Superior temporal gyrus (tissue), 1 donor: Measurements from ENCODE around the gene LRRC15.
A peak's percentile ranks its signal among the peaks of the same experiment; 100 is the strongest.

ENCODE experiments used
- DNase-seq: peaks from one replicate; pipeline ENCODE4 v3.0.0-alpha.2; 2016; ENCODE audit errors: extremely low spot score

LRRC15 gene

DNA sequence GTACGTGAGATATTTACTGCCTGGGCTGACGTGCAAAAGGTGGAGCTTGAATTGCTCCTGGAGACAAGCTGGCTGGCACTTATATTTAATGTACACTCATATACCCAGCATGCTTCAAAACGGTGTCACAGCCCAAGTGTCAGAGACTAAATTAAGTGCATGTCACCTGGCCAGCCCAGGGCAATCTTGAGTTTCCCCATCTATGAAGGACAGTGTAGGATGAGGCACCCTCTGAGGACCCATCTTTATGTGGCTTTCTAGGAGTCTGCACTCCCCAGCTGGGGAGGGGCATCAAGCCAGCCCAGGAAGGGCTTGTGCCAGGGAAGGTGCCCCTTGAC is 5.3 kb downstream of the LRRC15 start:
- DNase-seq, result no peak

DNA sequence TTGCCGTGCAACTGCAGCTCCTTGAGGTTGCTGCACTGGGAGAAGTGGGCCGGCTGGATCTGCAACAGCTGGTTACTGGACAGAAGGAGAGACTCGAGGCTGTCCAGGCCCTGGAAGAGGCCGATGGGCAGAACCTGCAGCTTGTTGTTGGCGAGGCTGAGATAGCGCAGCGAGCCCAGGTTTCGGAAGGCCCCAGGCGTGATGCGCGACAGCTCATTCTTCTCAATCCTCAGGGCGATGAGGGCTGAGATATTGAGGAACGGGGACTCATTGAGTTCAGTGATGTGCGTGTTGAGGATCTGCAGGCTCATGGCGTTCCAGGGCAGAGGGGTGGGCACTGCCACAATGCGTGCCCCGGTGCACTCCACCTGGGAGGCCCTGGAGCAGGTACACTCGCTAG is 9.0 kb downstream of the LRRC15 start:
- no peak for DNase-seq

DNA sequence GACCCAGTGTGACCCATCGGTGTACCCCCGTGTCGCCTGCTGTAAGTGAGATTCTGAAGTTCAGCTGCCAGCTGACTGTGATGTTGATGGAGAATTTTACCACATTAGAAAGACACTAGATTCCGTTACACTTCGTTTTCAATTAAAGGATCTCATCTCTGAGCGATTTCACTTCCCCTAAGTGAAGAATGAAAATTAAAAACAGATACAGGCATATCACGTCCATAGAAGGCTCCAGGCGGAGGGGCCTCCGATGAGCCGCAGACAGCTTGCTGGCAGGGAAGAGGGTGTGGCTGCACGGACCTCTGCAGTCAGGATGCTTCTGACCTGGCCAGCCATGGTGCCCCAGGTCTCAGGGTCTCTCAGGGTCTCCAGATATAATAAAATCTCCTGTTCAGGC is 11.9 kb downstream of the LRRC15 start:
- no peak for DNase-seq

DNA sequence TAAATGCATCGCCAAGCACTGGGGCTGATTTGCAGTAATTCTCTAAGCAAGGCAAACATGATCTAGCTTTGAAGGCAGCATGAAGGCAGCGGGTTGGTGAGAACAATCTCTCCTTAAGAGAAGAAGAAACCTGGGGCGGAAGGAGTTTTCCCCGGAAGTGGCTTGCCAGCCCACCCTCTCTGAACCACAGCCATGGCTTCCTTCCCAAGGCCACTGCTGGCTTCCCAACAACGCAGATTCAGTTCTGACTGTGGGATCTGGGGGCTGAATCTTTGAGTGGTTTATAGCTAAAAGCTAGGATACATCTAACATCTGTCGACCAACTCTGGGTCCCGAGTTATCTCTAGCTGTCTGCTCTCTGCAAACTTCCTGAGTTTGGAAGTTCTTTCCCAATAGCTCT is 14.2 kb downstream of the LRRC15 start:
- no peak for DNase-seq

DNA sequence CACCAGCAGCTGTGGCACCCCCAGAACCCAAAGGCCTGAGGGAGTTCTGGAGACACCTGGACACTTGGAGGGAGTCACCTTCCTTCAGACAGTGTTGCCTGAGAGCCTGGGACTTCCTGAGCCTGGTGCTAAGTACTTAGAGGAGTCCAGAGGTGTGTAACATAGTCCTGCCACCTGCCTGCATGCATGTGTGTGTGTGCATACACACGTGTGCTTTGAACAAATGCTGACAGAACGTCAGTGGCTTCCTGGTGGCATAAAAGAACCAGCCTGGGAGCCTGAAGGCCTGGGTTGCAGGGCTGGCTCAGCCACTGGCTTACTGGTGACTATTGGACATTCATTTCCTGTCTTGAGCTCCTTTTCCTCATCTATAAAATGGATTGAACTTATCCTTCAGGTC is 15.2 kb downstream of the LRRC15 start:
- no peak for DNase-seq

DNA sequence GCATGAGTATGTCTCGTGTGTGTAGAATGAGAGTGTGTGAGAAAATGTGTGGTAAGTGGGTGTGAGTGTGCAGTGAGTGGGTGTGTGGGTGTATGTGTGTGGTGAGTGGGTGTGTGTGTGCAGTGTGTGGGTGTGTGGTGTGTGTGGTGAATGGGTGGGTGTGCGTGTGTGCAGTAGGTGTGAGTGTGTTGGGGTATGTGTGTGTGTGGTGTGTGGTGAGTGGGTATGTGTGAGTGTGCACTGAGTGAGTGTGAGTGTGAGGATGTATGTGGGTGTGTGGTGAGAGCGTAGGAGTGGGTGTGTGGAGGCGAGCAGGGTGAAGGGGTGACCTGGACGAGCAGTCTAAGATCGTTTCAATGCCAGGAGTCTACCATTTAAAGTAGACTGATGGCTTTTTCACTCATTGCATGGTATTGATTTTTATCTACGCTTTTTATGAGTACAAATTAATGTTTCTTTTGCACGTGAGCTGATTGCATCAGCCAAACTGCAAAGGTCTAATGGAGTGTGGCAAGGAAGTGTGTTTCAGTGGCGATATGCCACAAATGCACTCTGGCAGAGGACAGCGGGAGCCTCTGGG is 16.8 kb downstream of the LRRC15 start:
- no peak for DNase-seq

DNA sequence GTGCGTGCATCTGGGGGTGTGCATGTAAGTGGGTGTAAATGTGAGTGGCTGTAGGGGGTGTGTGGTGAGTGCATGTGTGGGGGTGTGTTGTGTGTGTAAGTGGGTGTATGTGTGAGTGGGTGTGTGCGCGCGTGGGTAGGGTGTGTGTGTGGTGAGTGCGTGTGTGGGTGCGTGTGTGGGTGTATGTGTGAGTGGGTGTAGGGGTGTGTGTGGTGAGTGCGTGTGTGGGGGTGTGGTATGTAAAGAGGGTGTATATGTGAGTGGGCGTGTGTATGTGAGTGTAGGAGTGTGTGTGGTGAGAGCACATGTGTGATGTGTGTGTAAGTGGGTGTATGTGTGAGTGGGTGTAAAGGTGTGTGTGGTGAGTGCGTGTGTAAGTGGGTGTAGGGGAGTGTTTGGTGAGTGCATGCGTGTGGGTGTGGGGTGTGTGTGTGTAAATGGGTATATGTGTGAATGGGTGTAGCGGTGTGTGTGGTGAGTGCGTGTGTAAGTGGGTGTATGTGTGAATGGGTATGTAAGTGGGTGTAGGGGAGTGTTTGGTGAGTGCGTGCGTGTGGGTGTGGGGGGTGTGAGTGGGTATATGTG is 17.5 kb downstream of the LRRC15 start:
- no peak for DNase-seq

DNA sequence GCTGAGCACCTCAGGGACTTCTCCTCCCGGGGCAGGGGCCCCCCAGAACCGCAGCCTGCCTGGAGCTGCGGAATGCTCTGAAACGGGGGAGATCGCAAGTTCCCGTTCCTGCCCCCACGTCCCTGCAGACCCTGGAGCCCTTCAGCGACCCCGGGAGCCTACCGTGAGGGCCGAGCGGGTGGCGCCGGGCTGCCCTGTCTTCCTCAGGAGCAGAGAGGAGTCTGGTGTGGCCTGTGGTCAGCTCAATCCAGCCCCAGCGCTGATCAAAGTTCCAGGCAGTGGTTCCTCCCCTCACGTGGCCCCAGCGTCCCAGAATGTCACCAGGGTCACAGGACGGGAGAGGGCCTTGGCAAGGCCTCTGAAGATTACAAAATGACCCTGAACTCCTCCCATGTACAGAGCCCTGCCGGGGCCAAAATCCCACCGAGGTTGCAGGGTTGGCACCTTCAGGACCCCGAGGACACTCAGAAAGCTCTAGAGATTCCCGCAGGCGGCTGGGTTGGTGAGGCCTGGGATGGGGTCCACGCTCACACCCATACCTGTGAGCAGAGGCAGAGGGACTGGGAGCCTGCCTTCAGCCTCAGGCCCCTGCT is 18.4 kb downstream of the LRRC15 start, which contains the start of gene CPN2:
CPN2 (minus strand) TSS at position 249 of the 593 bp plus-strand sequence. CDS start 8,626 bp downstream, outside the sequence.
- no peak for DNase-seq

DNA sequence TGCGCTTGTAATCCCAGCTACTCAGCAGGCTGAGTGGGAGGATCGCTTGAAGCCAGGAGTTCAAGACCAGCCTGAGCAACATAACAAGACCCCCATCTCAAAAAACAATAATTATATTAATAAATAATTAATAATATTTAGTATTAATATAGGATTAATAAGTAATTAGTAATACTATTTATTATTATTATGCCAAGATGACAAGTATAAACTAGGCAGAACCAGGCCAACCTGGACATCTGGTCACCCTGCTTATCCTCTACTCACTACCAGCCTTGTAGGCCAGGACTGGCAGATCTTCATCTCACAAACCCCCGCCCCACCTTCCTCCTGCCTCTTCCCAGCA is 18.8 kb downstream of the LRRC15 start:
- no peak for DNase-seq

DNA sequence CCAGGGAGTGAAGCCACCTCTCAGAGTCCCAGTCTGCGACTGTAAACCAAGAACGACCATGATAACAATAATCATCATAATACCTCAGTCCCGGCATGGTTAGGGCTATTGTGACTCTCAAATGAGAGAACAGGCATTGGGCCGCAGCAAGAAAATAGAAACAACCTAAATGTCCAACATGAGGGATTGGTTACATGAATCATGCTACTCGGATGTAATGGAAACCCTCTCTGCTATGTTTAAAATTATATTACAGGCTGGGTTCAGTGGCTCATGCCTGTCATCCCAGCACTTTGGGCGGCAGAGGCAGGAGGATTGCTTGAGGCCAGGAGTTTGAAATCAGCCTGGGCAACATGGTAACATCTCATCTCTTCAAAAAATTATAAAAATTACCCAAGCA is 21.2 kb downstream of the LRRC15 start:
- DNase-seq, result no peak

DNA sequence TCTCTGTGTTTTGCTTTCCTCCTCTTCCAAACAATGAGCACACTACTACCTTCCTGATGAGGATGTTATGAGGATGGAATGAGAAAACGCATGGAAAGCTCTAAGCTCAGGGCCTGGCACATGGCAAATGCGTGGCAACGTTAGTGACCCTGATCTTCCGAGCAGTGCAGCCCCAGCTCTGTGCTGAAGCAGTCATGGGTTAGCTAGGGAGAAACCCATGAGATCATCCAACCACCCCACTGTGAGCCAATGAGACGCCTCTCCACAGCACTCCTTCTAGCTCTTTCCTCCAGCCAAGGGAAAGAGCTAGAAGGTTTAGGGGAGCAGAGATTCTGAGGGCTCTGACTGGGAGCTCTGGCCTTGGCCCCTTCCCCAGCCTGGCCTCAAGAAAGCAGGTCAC is 22.9 kb downstream of the LRRC15 start:
- DNase-seq, result no peak

DNA sequence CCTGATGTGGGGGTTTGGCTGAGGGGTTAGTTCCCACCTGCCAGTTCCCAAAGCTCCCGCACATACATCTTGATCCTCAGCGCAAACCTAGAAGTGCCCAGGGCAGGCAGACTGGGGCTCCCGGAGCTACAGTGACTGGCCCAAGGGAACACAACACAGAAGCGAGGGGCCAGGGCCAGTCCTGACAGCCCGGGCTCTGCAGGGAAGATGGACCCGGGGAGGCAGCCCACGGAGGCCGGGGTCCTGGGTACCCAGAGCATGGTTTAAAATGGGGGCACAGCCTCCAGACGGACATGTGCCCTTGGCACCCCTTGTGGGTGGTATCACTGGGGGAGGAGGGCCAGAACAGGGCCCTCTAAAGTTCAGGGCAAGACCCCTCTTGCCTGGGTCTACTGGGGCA is 23.5 kb downstream of the LRRC15 start:
- no peak for DNase-seq

DNA sequence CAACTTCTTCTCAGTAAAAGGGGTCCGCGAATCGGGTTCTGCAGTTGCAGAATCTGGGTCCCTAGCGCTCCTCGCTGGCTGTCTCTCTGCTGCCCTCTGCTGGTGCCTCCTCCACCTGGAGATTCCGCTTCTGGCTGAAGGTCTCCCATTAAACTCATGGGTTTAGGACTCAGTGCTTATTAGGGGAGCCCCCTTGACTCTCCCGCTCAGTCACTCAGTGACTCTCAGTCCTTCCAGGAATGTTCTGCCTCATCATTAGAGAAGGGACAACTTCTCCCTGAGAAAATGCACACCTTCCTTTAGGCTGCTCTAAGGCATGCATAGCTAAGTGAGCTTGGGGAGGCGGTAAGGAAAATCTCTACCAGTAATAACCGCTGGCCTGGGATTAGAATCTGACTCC is 25.5 kb downstream of the LRRC15 start:
- DNase-seq, result peak; percentile 83

DNA sequence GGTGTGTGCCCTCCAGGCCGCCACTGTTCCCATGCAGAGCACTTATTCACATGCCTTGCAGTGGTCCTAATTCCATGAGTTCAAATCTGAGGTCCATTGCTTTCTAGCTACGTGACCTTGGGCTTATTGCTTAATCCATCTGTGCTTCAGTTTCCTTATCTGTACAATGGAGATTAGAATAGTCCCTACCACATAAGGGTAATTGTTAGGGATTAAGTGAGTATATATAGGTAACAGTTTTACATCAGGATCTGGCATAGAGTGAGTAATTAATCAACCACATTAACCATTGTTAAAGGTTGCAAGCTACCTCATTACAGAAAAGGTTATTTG is 26.0 kb downstream of the LRRC15 start:
- DNase-seq, result no peak

DNA sequence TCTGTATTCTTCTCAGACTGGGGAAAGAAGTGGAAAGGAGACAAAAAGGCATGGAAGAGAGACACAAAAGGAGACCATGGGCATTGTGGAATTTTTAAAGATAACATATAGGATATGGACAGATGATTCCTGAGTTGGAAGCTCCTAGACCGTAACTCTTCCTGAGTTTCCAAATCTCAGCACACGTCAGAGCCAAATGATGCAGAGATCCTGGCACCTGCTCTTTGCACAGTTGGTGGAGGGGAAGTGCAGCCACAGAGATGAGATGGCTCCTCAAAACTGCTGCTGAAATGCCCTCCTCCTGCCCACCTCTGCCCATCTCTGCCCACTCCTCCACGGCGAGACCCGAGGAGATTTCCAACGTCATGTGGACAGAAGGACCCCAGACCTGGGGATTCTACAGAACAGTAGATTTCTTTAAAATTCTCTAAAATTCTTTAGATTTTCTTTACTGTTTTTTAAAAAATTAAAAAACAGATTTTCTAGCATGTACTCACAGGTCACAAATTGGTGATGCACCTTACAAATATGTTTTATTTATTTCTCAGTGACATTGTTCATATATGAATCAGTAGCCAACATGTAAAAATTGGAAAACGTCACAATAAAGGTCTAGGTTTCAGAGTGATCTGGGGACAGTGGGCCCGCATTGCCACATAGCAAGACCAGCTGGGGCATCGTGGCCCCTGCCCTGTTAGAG is 26.5 kb downstream of the LRRC15 start:
- no peak for DNase-seq

DNA sequence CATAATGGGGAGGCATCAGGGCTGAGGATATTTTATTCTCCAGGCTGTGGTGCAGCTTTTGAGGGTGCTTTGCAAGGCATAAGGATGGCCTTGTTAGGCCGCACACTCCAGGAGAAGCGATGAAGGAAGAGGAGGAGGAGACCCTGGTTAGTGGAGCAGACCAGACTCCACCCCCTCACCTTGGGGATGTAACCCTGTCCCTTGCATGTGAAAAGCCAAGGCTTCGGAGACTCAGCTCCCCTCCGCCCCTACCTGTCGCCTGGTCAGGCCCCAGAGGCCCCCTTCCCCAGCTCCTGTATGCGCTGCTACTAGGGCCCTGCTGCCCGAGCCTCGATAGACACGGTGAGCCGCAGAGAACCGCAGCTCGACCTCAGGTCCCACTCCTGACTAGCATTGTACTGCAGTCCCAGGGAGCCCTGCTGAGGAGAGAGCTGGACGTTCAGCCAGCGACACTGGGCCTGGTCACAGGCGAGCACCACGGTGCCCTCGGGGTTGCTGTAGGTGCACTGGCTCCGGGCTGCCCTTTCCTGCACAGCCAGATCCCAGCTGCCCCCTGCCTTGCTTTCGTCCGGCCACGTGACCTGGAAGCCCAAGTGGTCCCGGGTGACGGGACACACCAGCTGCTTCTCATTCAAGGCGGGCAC is 28.7 kb downstream of the LRRC15 start:
- no peak for DNase-seq

DNA sequence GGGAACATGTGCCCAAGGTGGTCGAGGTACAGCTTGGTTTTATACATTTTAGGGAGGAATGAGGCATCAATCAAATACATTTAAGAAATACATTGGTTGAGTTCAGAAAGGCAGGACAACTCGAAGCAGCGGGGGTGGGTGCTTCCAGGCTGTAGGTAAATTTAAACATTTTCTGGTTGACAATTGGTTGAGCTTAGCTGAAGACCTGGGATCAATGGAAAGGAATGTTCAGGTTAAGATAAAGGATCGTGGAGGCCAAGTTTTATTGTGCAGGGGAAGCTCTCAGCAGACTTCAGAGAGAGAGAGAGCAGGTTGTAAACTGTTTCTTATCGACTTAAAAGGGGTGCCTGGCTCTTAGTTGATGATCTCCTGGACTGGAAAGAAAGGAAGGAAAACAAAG is 29.7 kb downstream of the LRRC15 start:
- no peak for DNase-seq

DNA sequence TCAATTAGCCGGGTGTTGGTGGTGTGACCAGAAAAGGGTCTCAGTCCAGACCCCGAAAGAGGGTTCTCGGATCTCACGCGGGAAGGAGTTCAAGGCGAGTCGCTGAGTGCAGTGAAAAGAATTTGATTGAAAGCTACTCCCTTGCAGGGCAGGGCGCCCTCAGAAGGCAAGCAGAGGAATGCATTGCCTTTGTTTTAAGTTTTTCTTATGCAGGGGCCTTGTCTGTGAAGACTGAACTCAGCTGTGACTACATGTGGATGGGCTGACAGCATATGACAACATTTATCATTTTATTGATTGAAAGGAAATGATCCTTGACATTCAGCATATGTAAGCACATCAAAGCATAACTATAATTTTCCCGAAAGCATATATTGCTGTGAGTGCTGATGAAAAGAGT is 30.2 kb downstream of the LRRC15 start:
- DNase-seq, result no peak

DNA sequence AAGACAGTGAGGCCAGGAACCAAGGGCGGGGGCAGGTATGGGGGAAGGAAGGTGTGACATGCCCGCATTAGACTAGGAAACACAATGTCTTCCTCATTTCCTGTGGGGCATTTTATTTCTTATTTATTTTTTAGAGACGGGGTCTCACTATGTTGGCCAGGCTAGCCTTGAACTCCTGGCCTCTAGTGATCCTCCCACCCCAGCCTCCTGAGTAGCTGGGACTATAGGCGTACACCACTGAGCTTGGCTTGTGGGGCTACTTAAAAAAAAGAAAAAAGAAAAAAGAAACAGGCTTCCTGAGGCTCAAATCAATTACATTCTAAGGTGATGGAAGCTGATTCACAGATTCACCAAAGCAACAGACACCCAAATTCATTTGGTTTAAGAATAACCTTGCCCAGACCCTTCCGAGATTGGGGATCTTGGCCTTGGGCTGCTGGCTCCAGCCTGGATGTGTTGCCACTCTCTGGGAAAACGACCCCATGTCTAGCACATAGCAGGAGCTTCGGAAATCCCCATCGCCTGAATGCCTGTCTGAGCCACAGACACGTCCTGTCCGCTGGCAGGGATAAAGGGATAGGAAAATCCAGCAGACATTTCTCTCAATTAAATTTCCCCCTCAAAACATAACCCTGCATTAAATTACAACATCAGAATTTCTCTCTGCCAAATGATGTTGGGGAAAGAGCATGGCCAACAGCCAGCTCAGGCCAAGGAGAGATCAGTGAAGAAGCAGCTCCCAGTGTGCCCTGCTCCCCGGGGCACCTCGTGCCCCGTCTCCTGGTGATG is 31.4 kb downstream of the LRRC15 start:
- no peak for DNase-seq

DNA sequence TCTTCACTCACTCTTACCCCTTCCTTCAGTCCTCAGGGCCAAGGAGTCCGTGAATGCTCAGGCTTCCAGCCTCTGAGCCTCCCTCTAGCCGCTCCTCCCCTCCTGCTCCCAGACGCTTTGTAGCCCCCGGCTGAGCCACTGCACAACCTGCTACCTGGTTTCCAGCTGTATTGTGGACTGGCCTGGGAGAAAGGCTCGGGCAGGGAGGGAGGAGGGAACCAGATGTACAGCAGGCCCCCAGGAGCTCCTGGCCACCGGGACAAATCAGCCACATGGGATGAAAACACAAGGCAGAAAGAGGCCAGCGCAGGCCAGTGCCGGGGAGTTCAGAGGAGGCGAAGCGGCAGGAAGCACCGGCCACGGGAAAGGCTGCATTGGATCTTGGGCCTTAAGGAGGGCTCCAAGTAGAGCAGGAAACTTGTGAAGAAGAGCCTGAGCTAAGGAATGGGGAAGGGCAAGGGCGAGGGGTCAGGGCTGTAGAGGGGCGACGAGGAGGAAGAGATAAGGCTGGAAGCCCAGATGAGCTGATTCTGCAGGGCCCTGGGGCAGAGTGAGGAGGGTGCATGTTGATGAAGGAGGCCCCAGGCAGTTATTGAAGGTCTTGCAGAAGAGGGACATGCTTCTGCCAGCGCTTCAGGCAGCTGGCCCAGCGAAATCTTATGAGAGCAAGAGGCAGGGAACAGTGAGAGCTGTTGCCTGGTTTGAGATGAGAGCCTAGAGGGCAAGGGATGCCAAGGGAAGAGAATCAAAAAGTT is 32.8 kb downstream of the LRRC15 start:
- DNase-seq, result no peak

DNA sequence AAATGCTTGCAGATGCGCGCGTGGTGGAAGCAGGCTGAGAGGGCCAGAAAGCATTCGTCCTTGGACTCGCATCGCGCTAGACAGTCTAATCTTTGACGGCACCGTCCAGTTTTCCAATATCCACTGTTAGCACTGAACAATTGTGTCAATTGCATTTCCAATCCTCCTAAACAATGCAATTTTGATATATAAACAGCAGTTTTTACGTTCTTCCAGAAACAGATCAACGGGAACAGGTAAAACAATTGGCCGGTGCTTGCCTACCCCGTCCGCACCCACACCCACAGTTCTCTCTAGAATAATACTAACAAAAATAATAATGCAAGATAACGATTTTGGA is 35.6 kb downstream of the LRRC15 start:
- DNase-seq, result no peak
